ENCODE results near the gene TMEM95.

TMEM95 gene

GRCh38 chr17:7403977-7404736 is 49.2 kb downstream of the TMEM95 start, which contains the start of gene TMEM256:
Gene TMEM256 (minus strand): TSS chr17:7404097. CDS start chr17:7404084, 13 bp downstream.
- peak; percentile 100 for DNase-seq (ENCODE audit: low spot score)

DNA sequence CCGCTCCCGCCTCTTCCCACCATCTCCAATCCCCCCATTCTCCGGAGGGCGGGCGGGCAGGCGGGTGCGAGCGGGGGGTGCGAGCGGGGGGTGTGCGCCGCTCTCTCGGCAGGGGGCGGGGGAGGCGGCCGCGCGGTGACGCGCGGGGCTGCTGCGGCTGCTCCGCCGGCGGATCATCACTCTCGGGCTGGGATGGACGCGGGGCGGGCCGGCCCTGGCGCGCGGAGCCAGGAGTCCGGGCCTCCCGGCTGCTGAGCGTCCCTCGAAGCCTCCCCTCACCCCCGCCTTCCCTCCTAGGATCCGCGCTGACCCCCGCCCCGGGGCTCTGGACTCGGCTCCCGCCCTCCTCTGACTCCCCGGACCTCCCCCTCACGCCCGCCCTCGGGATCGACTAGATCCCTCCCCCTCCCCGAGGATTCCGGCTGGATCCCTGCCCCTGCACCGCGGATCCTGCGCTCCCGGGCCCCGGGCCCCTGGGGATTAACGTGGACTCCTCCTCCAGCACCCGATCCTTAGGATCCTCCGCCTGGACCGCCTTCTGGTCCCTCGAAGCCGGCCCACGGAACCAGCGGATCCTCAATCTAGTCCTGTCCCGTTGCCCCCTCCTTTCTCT is 49.9 kb downstream of the TMEM95 start:
- no peak for DNase-seq (ENCODE audit: low spot score)

GRCh38 chr17:7405350-7406234 is 50.6 kb downstream of the TMEM95 start:
- no peak for DNase-seq (ENCODE audit: low spot score)

DNA sequence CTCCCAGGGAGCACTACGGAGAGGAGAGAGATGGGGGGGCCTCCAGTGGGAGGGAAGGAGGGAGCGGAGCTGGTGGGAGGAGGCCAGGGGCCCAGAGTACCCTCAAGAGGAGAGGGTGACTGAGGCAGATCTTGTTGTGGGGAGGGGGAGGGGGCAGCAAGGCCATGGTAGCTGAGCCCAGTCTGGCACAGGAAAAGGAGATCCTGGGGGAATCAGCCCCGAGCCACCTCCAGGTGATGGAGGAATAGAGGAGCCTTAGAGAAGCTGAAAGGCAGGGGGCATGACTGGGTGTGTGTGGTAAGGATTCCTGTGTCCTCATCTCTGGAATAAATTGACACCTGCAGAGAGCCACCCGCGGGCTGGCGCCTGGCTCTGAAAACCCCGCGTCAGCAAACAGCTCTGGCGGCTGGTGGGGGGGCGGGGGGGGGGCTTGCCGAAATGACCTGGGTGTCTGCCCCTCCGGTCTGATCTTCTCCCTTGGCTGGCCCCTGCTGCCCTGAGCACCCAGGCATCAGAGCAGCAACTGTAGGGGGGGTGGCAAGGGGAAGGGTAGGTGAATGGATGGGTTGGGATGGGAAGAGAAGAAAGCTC is 51.4 kb downstream of the TMEM95 start:
- no peak for DNase-seq (ENCODE audit: low spot score)

Small RNA genes within 50 kb of the gene (small RNA-seq; reads per million reads assigned to genes)
- gene AC026954.2 = 0 reads per million in 2 experiments
